Stimulated activated CD4-positive, alpha-beta T cell treated with anti-CD3 and anti-CD28 coated beads, Interleukin-2, amount 100 ng/mL, for 4 hours (primary cell): ENCODE measurements around the gene TUG1.

Experiments
- DNase-seq: peaks from one replicate; pipeline ENCODE4 v3.0.0-alpha.2; 2020; ENCODE audit warnings: low read depth

Gene TUG1

DNA sequence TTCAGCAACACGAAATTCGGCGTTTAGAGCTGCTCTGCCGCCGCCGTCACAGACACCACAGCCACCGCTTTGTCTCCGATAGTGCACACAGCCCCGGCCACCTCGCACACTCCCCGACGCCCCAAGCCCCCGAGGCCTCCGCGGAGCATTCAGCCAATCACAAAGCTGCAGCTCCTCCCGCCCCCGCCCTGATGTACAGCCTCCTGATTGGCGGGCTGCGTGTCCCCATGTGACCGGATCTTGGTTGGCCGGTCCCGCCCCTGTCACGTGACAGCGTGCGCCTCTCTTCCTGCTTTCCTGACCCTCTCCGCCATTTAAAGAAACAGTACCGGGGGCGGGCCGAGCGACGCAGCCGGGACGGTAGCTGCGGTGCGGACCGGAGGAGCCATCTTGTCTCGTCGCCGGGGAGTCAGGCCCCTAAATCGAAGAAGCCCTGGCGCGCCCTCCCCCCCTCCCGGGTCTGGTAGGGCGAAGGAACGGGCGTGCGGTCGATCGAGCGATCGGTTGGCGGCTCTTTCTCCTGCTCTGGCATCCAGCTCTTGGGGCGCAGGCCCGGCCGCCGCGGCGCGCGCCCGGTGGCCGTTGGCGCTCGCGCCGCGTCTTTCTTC is at the start of gene TUG1:
Gene TUG1 (plus strand): TSS at position 342 of the 608 bp plus-strand sequence.
- DNase-seq: peak; percentile 98

- DNase-seq: no peak
Observed at GRCh38 chr22:30919973-30920372, 49.1 kb upstream of the TUG1 start.

DNA sequence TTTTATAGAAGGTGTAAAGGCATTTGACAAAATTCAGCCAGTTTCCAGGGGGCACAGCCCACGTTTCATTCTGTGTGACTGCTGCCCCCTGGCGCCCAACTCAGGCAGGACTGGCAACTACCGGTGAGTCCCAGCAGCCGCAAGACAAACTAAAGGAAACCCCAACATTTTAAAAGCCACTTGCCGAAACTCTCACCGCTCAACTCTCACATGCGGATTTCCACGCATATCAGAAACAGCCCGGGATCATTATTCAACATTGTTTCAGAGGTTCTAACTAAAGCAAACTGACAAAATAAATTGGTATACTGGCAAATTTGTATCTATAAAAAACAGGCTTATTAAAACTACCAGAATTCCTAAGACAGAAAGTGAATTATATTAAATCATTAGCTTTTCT is 48.7 kb upstream of the TUG1 start:
- DNase-seq: peak; percentile 78

DNA sequence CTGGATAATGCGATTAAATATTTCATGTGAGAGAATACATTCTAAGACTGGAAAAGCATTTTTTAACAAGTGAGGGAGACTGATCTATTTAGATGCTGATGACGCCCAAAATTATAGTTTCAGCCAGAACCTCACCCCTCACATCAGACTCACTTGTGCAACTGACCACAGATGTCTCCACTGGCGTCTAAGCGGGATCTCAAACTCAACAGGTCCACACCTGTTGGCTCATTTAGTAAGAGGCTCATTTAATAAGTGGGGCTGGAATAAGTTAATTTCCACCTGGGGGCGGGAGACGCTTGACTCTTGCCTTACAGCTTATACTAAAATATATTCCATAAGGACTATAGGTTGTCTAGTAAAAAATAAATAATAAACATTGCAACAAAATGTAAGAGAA is 48.0 kb upstream of the TUG1 start:
- no peak for DNase-seq

DNA sequence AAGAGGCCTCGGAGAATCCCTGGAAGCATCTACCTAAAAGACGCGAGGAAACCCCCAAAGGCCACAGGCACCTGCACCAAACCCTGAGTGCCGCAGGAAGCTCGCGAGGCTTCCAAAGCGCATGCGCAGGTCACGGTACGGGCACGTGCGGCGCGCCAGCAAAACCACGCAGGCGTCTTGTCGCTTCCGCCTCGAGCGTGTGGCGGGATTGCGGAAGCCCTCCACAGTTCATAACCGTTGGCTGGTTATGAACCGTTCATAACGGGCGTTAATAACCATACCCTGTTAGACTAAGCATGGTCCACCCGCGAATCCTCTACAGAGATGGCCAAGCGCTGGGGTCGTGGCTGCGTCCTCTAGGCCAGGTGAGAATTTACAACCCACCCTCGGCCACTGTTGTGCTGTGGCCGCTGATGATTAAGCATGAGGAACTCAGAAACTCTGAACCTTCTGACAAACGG is 46.9 kb upstream of the TUG1 start:
- peak; percentile 85 for DNase-seq

- no peak for DNase-seq
Observed at GRCh38 chr22:30923168-30923900, 45.7 kb upstream of the TUG1 start.

GRCh38 chr22:30925667-30926066 is 43.4 kb upstream of the TUG1 start:
- DNase-seq: no peak

DNA sequence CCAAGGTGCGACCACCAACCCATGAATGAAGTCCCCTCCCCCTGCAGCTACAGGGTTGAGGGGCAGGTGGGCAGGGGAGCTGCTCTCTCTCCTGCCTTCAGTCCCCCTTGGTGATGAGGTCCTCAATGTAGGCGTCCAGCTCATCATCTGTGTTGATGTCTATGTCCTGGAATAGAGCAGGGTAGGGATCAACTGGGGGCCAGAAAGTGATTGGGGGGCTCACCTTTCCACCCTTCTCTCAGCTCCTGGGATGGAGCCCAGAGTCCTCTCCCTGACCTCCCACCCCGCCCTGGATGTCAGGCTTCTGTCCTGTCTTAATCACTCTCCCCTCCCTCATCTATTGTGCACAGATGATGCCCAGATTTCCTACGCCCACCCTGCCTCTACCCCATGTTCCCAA is 42.4 kb upstream of the TUG1 start:
- no peak for DNase-seq

GRCh38 chr22:30927806-30928205 is 41.3 kb upstream of the TUG1 start:
- DNase-seq: no peak

DNA sequence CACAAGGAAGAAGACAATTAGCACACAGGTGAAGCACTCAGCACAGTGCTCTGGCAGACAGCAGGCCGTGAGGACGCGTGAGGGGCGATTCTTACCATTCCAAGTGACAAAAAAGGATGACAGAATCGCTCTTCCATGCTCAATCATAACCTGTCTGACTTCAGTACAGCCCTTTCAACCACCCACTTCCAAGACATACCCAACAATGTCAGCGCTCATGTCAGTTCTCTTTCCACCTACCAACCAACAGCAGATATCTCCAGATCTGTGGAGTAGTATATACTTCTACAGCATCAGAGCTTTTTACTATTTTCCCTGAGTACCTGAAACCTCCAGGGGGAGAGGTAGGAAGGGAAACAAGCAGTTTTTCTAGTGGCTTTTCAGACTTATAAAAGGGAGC is 40.7 kb upstream of the TUG1 start:
- DNase-seq: no peak

GRCh38 chr22:30930228-30930627 is 38.8 kb upstream of the TUG1 start:
- no peak for DNase-seq

DNA sequence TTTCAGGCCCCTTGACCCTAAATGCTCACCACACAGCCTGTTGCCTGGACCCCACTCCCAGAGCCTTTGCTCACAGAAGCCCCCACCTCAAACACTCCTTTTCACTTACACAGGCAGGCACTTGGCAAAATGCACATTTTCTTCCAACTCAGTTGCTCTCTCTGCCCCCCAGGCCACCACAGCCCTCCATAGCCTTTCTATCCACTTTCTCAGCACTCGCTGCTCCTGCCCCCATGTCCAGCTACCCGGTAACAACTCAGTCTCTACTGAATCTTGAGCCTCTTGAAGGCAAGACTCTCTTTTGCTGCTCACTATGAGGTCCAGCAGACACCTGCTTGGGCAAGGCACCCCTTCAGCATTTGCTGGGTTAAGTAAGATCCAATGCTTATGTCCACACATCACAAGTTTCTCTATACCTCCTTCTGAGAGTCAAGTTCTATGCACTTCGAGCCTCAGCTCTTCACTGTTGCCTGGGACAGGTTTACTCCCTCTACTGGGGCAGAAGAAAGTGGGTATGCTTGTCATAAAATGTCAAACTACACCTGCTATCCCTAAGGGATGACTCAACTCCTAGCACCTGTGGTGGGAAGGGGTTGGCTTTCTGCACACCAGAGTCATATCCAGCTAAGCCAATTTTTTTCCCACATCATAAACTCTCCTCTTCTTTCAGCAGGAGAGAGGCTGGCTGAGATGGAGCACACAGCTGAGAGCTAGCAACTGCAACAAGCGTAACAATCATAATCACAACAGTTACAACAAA is 37.3 kb upstream of the TUG1 start:
- no peak for DNase-seq

DNA sequence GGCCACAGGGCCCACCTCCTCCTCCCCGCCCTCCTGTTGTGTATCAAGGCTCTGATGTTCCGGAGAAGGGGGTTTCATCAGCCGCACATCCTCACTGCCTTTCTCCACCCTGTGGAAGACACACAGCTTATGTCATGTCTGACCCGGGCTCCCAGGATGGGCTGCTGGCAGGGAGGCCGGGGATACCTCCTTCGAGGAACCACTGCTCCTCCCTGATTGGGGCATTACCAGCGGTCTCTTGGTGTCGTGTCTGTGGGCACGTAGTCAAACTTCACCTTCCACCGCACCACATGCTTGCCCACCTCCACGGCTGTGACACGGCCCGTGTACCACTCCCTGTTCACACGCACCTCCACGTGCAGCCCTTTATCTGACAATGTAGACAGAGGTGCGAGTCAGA is 36.4 kb upstream of the TUG1 start:
- no peak for DNase-seq

GRCh38 chr22:30933457-30933856 is 35.6 kb upstream of the TUG1 start:
- no peak for DNase-seq

GRCh38 chr22:30934053-30934452 is 35.0 kb upstream of the TUG1 start:
- DNase-seq: no peak

- peak; percentile 35 for DNase-seq
Observed at GRCh38 chr22:30940685-30941362, 28.2 kb upstream of the TUG1 start.

GRCh38 chr22:30941363-30941740 is 27.7 kb upstream of the TUG1 start:
- DNase-seq: no peak

- DNase-seq: peak; percentile 22
Observed at GRCh38 chr22:30943368-30943767, 25.7 kb upstream of the TUG1 start.

- DNase-seq: no peak
Observed at GRCh38 chr22:30944986-30945385, 24.1 kb upstream of the TUG1 start.

- no peak for DNase-seq
Observed at GRCh38 chr22:30945653-30946052, 23.4 kb upstream of the TUG1 start.

- no peak for DNase-seq
Observed at GRCh38 chr22:30946354-30946753, 22.7 kb upstream of the TUG1 start.

DNA sequence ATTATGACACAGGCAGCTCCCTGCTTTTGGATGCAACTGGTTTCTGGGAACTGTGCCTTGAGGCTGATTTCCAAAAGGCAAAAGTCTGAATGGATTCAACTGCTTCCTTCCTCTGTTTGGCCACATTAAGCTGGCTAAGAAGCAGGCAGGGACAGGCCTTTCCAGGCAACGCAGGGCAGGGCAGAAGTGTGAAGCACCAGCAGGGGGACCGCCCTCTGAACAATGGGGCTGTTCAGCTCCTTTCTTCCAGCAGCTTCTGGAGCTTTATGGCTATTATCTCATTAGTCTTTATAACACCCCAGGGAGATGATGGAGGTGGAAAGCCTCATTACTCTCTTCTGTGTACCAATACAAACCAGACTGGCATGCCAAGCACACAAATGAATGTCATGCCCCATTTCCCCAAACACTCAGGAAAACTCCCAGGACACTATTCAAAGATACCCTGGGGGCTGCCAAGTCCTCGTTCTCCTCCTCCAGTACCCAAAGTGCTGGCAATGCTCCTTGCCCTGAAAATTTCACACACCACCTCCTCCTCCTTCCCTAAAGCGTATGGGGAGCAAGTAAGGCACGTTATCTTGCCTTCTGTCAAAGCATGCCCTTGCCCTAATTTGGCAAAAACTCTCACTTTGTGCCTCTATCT is 21.8 kb upstream of the TUG1 start:
- DNase-seq: no peak
